IMR-90 (cell line): Measurements from ENCODE around the gene ST6GALNAC3.

Source experiments
- BHLHE40 ChIP-seq: fragments of 150-350 bp; IDR thresholded peaks from 2 replicates; pipeline ENCODE4 v1.6.1; 2016; ENCODE audit warnings: mild to moderate bottlenecking, low read depth, low read length
- CEBPB ChIP-seq: IDR thresholded peaks from 2 replicates; pipeline ENCODE4 v1.6.1; 2012; ENCODE audit warnings: low read depth, low read length, improper control_type of control experiment
- CHD1 ChIP-seq: IDR thresholded peaks from 2 replicates; pipeline ENCODE4 v1.6.1; 2012; ENCODE audit warnings: low read depth, low read length, improper control_type of control experiment
- MAFK ChIP-seq: IDR thresholded peaks from 2 replicates; pipeline ENCODE4 v1.6.1; 2012; ENCODE audit warnings: low read depth, low read length, improper control_type of control experiment
- MAZ ChIP-seq: IDR thresholded peaks from 2 replicates; pipeline ENCODE4 v1.6.1; 2012; ENCODE audit warnings: low read depth, mild to moderate bottlenecking, low read length, improper control_type of control experiment, moderate library complexity, borderline replicate concordance
- MXI1 ChIP-seq: IDR thresholded peaks from 2 replicates; pipeline ENCODE4 v1.6.1; 2012; ENCODE audit warnings: low read depth, mild to moderate bottlenecking, low read length, moderate library complexity, borderline replicate concordance
- POLR2A ChIP-seq: IDR thresholded peaks from 2 replicates; pipeline ENCODE4 v1.6.1; 2012; ENCODE audit warnings: mild to moderate bottlenecking, low read depth, low read length
- RAD21 ChIP-seq: IDR thresholded peaks from 2 replicates; pipeline ENCODE4 v1.6.1; 2012; ENCODE audit warnings: low read length, improper control_type of control experiment
- RCOR1 ChIP-seq: IDR thresholded peaks from 2 replicates; pipeline ENCODE4 v1.6.1; 2012; ENCODE audit warnings: mild to moderate bottlenecking, low read length, improper control_type of control experiment; ENCODE audit not compliant: insufficient replicate concordance
- RFX5 ChIP-seq: IDR thresholded peaks from 2 replicates; pipeline ENCODE4 v1.8.0; 2012; ENCODE audit warnings: low read depth, mild to moderate bottlenecking, low read length, moderate library complexity
- SMC3 ChIP-seq: fragments of 150-350 bp; IDR thresholded peaks from 2 replicates; pipeline ENCODE4 v1.6.1; 2016; ENCODE audit warnings: low read depth, mild to moderate bottlenecking, antibody characterized with exemption, low read length, moderate library complexity
- TF ChIP-seq, protein P1 (sequence below): conservative IDR thresholded peaks from 2 replicates; pipeline ENCODE4 v1.5.1; 2012; ENCODE audit warnings: mild to moderate bottlenecking, low read depth, low read length, improper control_type of control experiment
- TF ChIP-seq, protein P2 (sequence below): fragments of 150-350 bp; IDR thresholded peaks from 2 replicates; pipeline ENCODE4 v1.6.1; 2017; ENCODE audit warnings: mild to moderate bottlenecking, antibody characterized with exemption, low read length, low read depth
- TF ChIP-seq, protein P3 (sequence below): fragments of 150-350 bp; IDR thresholded peaks from 2 replicates; pipeline ENCODE4 v1.6.1; 2016; ENCODE audit warnings: low read depth, mild to moderate bottlenecking, low read length, moderate library complexity, borderline replicate concordance

DNA sequence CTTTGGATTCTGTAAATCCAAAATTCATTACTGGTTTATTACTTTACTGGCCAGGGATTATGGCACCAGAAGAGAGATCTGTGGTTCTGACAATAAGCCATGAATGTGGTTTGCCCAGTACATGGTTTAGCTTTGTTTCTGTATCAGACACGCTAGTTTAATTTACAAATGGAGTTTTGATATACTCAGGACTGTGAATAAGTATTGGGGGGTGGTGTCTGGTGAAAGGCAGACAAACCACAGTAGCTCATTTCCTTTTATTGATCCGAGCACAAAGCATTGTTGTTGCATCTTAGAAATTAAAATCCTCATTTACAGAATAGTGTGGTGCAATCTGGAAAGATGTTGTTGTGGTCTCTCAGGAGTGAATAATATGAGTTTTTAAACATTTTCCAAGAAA, 96.0 kb downstream of the ST6GALNAC3 start:
- no peak for TF ChIP-seq POLR2A
- TF ChIP-seq BHLHE40: no peak
- no peak for TF ChIP-seq RAD21
- TF ChIP-seq, protein P1, sequence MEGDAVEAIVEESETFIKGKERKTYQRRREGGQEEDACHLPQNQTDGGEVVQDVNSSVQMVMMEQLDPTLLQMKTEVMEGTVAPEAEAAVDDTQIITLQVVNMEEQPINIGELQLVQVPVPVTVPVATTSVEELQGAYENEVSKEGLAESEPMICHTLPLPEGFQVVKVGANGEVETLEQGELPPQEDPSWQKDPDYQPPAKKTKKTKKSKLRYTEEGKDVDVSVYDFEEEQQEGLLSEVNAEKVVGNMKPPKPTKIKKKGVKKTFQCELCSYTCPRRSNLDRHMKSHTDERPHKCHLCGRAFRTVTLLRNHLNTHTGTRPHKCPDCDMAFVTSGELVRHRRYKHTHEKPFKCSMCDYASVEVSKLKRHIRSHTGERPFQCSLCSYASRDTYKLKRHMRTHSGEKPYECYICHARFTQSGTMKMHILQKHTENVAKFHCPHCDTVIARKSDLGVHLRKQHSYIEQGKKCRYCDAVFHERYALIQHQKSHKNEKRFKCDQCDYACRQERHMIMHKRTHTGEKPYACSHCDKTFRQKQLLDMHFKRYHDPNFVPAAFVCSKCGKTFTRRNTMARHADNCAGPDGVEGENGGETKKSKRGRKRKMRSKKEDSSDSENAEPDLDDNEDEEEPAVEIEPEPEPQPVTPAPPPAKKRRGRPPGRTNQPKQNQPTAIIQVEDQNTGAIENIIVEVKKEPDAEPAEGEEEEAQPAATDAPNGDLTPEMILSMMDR: no peak
- no peak for TF ChIP-seq MAZ
- no peak for TF ChIP-seq MXI1
- no peak for TF ChIP-seq SMC3
- TF ChIP-seq RFX5: no peak
- TF ChIP-seq MAFK: no peak
- TF ChIP-seq, protein P2, sequence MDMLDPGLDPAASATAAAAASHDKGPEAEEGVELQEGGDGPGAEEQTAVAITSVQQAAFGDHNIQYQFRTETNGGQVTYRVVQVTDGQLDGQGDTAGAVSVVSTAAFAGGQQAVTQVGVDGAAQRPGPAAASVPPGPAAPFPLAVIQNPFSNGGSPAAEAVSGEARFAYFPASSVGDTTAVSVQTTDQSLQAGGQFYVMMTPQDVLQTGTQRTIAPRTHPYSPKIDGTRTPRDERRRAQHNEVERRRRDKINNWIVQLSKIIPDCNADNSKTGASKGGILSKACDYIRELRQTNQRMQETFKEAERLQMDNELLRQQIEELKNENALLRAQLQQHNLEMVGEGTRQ: no peak
- TF ChIP-seq, protein P3, sequence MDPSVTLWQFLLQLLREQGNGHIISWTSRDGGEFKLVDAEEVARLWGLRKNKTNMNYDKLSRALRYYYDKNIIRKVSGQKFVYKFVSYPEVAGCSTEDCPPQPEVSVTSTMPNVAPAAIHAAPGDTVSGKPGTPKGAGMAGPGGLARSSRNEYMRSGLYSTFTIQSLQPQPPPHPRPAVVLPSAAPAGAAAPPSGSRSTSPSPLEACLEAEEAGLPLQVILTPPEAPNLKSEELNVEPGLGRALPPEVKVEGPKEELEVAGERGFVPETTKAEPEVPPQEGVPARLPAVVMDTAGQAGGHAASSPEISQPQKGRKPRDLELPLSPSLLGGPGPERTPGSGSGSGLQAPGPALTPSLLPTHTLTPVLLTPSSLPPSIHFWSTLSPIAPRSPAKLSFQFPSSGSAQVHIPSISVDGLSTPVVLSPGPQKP: no peak
- no peak for TF ChIP-seq CHD1
- no peak for TF ChIP-seq CEBPB
- no peak for TF ChIP-seq RCOR1
